ENCODE data around the gene GDF9. TPM values are rescaled to one million over a fixed set of nuclear protein-coding genes. Genes with fewer than 3 reads are reported as not detected.

GDF9 gene
- total and polyA plus RNA-seq, 10 of the 15 experiments (the other 5 are each of a cell fraction or from before 2014, with no cell fraction given): 0.11 to 1.5 (median 0.34) TPM

DNA sequence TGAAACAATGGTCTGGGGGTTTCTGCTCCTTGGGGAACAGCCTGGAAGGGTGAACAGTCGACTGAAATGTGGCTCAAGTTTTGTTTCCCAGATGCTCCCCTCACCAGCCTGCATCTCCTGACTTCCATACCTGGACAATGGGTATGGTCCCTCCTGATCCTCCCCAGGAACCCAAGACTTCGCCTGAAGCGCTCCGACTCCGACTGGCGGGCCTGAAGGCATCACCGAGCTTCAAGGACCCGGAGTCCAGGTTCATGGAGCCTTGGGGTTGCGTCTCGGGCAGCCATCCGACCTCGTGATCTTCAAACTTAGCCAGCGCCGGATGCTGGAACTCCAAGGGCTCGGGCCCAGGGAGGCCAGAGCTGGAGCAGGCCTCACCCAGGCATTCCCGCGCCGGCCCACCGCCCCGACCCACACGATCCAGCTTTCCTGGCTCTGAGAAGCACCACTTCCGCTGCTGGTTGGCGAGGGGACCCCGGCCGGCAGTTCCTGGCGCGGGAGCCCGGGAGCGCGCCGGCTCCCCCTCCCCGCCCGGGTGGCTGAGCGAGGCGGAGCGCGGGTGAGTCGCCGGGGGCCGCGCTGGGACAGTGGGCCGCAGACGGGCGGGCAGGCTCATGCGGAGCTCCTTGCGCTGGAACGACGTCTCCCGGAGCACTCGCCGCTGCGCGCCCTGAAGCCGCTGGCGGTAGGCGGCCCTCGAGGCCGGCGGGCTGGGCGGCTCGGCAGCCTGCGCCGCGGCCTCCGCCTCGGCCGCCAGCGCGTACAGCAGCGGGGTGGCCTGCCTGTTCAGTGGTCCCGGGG, 41.0 kb downstream of the GDF9 start:
- intact Hi-C loops (cut with micrococcal nuclease; ENCODE audit: unreplicated experiment) (no loop called here), in situ Hi-C loops (cut with MboI) (loop anchor here (10.0 kb wide), 1 partner anchor 300 kb away; no protein-coding TSS in a partner anchor)
- CTCF ChIA-PET: interaction anchor here (1.0 to 1.1 kb wide), 2 partner anchors 72 to 298 kb away, joined by 3 read pairs; no protein-coding TSS in a partner anchor
- Histone ChIP-seq H3K27me3 (replicated peaks in 1 of 2; ENCODE audit: control insufficient read depth in 2 of 2, insufficient read depth in 2 of 2, low read length in 1 of 2) (peaks cover 0 to 2% of the 10 kb centered on the region in 2 experiments; a peak in 2 of 4 replicates), H2AFZ (ENCODE audit: control insufficient read depth, low read depth, low read length) (peak overlapping the region; percentile 53), H4K20me1 (ENCODE audit: control insufficient read depth, insufficient read depth) (no peaks in the 10 kb centered on the region), H3K27ac (ENCODE audit: control insufficient read depth, insufficient read depth) (no peak overlapping the region), H3K4me3 (peak overlapping the region; percentile 27; the same call in 1 of the 2 replicates), H3K4me2 (ENCODE audit: control insufficient read depth, insufficient read depth) (peak overlapping the region; percentile 49), H3K9me3 (replicated peaks; ENCODE audit: control insufficient read depth, insufficient read depth, low read length) (no peaks in the 10 kb centered on the region), H3K36me3 (ENCODE audit: control insufficient read depth in 2 of 2, insufficient read depth in 2 of 2, low read length in 1 of 2) (no peaks in the 10 kb centered on the region), H3K79me2 (ENCODE audit: control insufficient read depth, insufficient read depth, low read length) (no peaks in the 10 kb centered on the region), H3K9ac (ENCODE audit: control insufficient read depth, insufficient read depth, low read length) (no peak overlapping the region), H3K4me1 (ENCODE audit: control insufficient read depth, insufficient read depth, low read length) (no peaks in the 10 kb centered on the region; the same call in 1 of the 2 replicates)
- no peak for DNase-seq (ENCODE audit: low read depth, low spot score)
- ATAC-seq: peak; percentile 2; the same call in 1 of the 3 replicates
- SMC1A ChIA-PET (ENCODE audit: uncharacterized antibody, unreplicated experiment): interaction anchor here (1.1 to 10.9 kb wide), 3 partner anchors 71 to 322 kb away, joined by 4 to 129 read pairs (median 7); no protein-coding TSS in a partner anchor
- BruUV-seq (replicated peaks): no TSS peak
- POLR2A ChIA-PET: interaction anchor here (1.1 kb wide), 1 partner anchor 15 kb away, joined by 3 read pairs; no protein-coding TSS in a partner anchor
- 64% methylated on average over 65 of the region's 71 CpGs for WGBS (ENCODE audit: insufficient coverage, insufficient replicate concordance, low lambda C conversion rate, missing lambda C conversion rate)
- RAD21 ChIA-PET (ENCODE audit: unreplicated experiment): interaction anchor here (1.0 to 1.1 kb wide), 2 partner anchors 41 to 71 kb away, joined by 3 read pairs; partner anchors contain the start of genes GDF9 and UQCRQ
- FAIRE-seq: no peak
- no peak for TF ChIP-seq MEF2B (IDR thresholded peaks at IDR 0.05; ENCODE audit: partially characterized antibody, poor library complexity, severe bottlenecking)
- peak; percentile 54; the same call in 1 of the 2 replicates for TF ChIP-seq DPF2 (IDR thresholded peaks at IDR 0.05)
- TF ChIP-seq STAT1 (conservative IDR thresholded peaks at IDR 0.05): no peak
- TF ChIP-seq IRF3 (IDR thresholded peaks at IDR 0.05): no peak
- no peak for TF ChIP-seq FOS (IDR thresholded peaks at IDR 0.05; ENCODE audit: borderline replicate concordance, extremely low read depth, insufficient read length)
- TF ChIP-seq SMARCA5 (IDR thresholded peaks at IDR 0.05): no peak
- TF ChIP-seq ZNF687 (IDR thresholded peaks at IDR 0.05): peak; percentile 51; the same call in 1 of the 2 replicates
- no peak for TF ChIP-seq NR2C2 (IDR thresholded peaks at IDR 0.05; ENCODE audit: borderline replicate concordance, control insufficient read depth, insufficient read length, low read depth)
- no peak for TF ChIP-seq POLR2AphosphoS2 (IDR thresholded peaks at IDR 0.05; ENCODE audit: low read depth, low read length)
- no peak for TF ChIP-seq JUND (IDR thresholded peaks at IDR 0.05; ENCODE audit: low read depth, low read length)
- no peak for TF ChIP-seq BMI1 (IDR thresholded peaks at IDR 0.05; ENCODE audit: borderline replicate concordance)
- peak; percentile 55; the same call in 1 of the 2 replicates for TF ChIP-seq IKZF1 (conservative IDR thresholded peaks at IDR 0.05)
- TF ChIP-seq ZNF207 (IDR thresholded peaks at IDR 0.05; ENCODE audit: borderline replicate concordance): no peak
- TF ChIP-seq ZNF274 (IDR thresholded peaks at IDR 0.05; ENCODE audit: insufficient read depth, insufficient read length): no peak
- TF ChIP-seq BHLHE40 (IDR thresholded peaks at IDR 0.05; ENCODE audit: borderline replicate concordance in 1 of 2, low read depth in 2 of 2, low read length in 1 of 2): 0 out of 4 replicates have a peak, but pooled peaks of 1 of the 2 experiments have one; percentile 20
- peak; percentile 43 for TF ChIP-seq HDAC6 (IDR thresholded peaks at IDR 0.05; ENCODE audit: unreplicated experiment)
- no peak for TF ChIP-seq KDM1A (IDR thresholded peaks at IDR 0.05; ENCODE audit: borderline replicate concordance)
- no peak for TF ChIP-seq MYC (IDR thresholded peaks at IDR 0.05; ENCODE audit: insufficient read depth, insufficient read length, insufficient replicate concordance, low read length, severe bottlenecking)

Measured in GM12878 (cell line).